ENCODE results near the gene CRTAP. TPM values are rescaled to one million over a fixed set of nuclear protein-coding genes. Genes with fewer than 3 reads are reported as not detected.
"Not testable (repeated sequence)": the region's sequence is repeated elsewhere in the genome, so short reads cannot be mapped to it uniquely, and the experiment has no call there.

CRTAP gene
- total RNA-seq, 2 donors from 2014 or later: 57.3 to 62.8 TPM

GRCh38 chr3:33153782-33154181 is 40.0 kb downstream of the CRTAP start:
- peaks cover 3% of the 10 kb centered on the region for H3K4me1 Mint-ChIP-seq
- no peaks in the 10 kb centered on the region for H3K36me3 Mint-ChIP-seq (ENCODE audit: low read depth)
- no peak for DNase-seq
- H3K9me3 ChIP-seq (ENCODE audit: control insufficient read depth, low read length, poor library complexity, severe bottlenecking): no peaks in the 10 kb centered on the region
- H3K4me3 Mint-ChIP-seq: no peak overlapping the region
- no peak for ATAC-seq
- no peak overlapping the region for H3K27ac Mint-ChIP-seq
- H3K27me3 Mint-ChIP-seq: peaks cover 52% of the 10 kb centered on the region

DNA sequence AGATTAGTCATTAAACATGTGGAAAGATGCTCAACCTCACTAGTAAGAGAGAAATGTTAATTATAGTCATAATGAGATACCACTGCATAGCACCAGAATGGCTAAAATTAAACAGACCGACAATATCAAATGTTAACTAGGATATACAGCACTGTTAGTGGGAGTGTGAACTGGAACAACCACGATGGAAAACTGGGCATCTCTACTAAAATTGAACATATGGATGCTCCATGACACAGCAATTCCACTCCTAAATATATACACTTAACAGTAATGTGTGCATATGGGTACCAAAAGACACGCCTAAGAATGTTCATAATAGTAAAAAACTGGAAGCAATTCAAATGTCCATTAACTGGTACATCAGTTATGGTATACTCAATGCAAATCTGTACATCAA is 41.5 kb downstream of the CRTAP start:
- Mint-ChIP-seq H3K4me3 (no peak overlapping the region), H3K27me3 (peaks cover 67% of the 10 kb centered on the region), H3K27ac (no peak overlapping the region), H3K36me3 (ENCODE audit: low read depth) (peaks cover 3% of the 10 kb centered on the region), H3K4me1 (no peaks in the 10 kb centered on the region)
- H3K9me3 ChIP-seq (ENCODE audit: control insufficient read depth, low read length, poor library complexity, severe bottlenecking): no peaks in the 10 kb centered on the region
- DNase-seq: no peak
- ATAC-seq: no peak

GRCh38 chr3:33159234-33159633 is 45.4 kb downstream of the CRTAP start:
- Mint-ChIP-seq H3K4me1 (no peaks in the 10 kb centered on the region), H3K27ac (no peak overlapping the region), H3K4me3 (no peak overlapping the region), H3K27me3 (peaks cover 61% of the 10 kb centered on the region), H3K36me3 (ENCODE audit: low read depth) (peaks cover 6% of the 10 kb centered on the region)
- H3K9me3 ChIP-seq (ENCODE audit: control insufficient read depth, low read length, poor library complexity, severe bottlenecking): no peaks in the 10 kb centered on the region
- DNase-seq (no peak), ATAC-seq (no peak)

DNA sequence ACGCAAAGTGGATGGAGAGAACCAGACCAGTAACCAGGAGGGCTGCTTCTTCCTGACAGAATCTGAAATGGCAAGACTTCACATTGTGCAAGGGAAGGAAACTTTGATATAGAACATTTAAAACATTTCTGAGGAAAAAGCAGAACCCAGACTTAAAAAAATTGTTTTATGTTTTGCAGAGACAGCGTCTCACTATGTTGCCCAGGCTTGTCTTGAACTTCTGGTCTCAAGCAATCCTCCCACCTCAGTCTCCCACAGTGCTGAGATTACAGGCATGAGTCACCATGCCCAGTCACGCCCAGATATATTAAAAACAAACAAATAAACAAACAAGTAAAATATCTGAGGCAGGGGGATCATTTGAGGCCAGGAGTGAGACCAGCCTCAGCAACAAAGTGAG is 46.2 kb downstream of the CRTAP start:
- H3K4me3 Mint-ChIP-seq: no peak overlapping the region
- peaks cover 6% of the 10 kb centered on the region for H3K36me3 Mint-ChIP-seq (ENCODE audit: low read depth)
- ATAC-seq: no peak
- H3K9me3 ChIP-seq (ENCODE audit: control insufficient read depth, low read length, poor library complexity, severe bottlenecking): no peaks in the 10 kb centered on the region
- no peak for DNase-seq
- H3K4me1 Mint-ChIP-seq: peaks cover 1% of the 10 kb centered on the region
- H3K27ac Mint-ChIP-seq: no peak overlapping the region
- H3K27me3 Mint-ChIP-seq: peaks cover 61% of the 10 kb centered on the region

- not testable (repeated sequence) for H3K9me3 ChIP-seq (ENCODE audit: control insufficient read depth, low read length, poor library complexity, severe bottlenecking); H3K27ac Mint-ChIP-seq; H3K36me3 Mint-ChIP-seq (ENCODE audit: low read depth); ATAC-seq; DNase-seq; H3K4me3 Mint-ChIP-seq; H3K4me1 Mint-ChIP-seq
- H3K27me3 Mint-ChIP-seq: peaks cover 39% of the 10 kb centered on the region
Measured at GRCh38 chr3:33162621-33163020, 48.8 kb downstream of the CRTAP start.

GRCh38 chr3:33165372-33165771 is 51.6 kb downstream of the CRTAP start:
- ATAC-seq: no peak
- no peaks in the 10 kb centered on the region for H3K9me3 ChIP-seq (ENCODE audit: control insufficient read depth, low read length, poor library complexity, severe bottlenecking)
- no peak overlapping the region for H3K4me3 Mint-ChIP-seq
- H3K36me3 Mint-ChIP-seq (ENCODE audit: low read depth): peaks cover 3% of the 10 kb centered on the region
- H3K27me3 Mint-ChIP-seq: peaks cover 12% of the 10 kb centered on the region
- H3K27ac Mint-ChIP-seq: no peak overlapping the region
- peaks cover 2% of the 10 kb centered on the region for H3K4me1 Mint-ChIP-seq
- DNase-seq: no peak

GRCh38 chr3:33166095-33166494 is 52.3 kb downstream of the CRTAP start:
- H3K4me3 Mint-ChIP-seq: no peak overlapping the region
- H3K9me3 ChIP-seq (ENCODE audit: control insufficient read depth, low read length, poor library complexity, severe bottlenecking): no peaks in the 10 kb centered on the region
- no peak for DNase-seq
- H3K27ac Mint-ChIP-seq: no peak overlapping the region
- peaks cover 5% of the 10 kb centered on the region for H3K27me3 Mint-ChIP-seq
- H3K36me3 Mint-ChIP-seq (ENCODE audit: low read depth): peaks cover 3% of the 10 kb centered on the region
- H3K4me1 Mint-ChIP-seq: peaks cover 2% of the 10 kb centered on the region
- ATAC-seq: no peak

DNA sequence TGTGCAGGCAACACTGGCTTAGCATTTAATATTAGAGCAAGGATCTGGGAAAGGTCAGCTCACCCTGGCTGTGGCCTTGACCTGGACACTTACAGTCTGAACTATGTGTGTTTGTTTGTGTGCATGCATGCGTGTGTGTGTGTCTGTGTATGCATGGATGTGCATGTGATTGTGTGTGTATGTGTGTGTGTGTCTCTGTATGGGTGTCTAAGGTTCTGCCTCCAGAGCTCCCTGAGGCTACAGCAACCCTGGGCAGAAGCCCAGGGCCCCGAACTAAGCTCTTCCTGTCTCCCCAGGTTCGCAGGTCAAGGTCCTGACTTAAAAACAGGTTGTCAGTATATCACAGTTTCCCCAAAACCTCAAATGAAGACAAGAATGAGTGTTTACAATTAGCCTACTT is 53.5 kb downstream of the CRTAP start:
- Mint-ChIP-seq H3K27me3 (no peaks in the 10 kb centered on the region), H3K27ac (no peak overlapping the region), H3K4me3 (no peak overlapping the region), H3K4me1 (peaks cover 7% of the 10 kb centered on the region), H3K36me3 (ENCODE audit: low read depth) (no peaks in the 10 kb centered on the region)
- no peak for DNase-seq
- ATAC-seq: no peak
- no peaks in the 10 kb centered on the region for H3K9me3 ChIP-seq (ENCODE audit: control insufficient read depth, low read length, poor library complexity, severe bottlenecking)

DNA sequence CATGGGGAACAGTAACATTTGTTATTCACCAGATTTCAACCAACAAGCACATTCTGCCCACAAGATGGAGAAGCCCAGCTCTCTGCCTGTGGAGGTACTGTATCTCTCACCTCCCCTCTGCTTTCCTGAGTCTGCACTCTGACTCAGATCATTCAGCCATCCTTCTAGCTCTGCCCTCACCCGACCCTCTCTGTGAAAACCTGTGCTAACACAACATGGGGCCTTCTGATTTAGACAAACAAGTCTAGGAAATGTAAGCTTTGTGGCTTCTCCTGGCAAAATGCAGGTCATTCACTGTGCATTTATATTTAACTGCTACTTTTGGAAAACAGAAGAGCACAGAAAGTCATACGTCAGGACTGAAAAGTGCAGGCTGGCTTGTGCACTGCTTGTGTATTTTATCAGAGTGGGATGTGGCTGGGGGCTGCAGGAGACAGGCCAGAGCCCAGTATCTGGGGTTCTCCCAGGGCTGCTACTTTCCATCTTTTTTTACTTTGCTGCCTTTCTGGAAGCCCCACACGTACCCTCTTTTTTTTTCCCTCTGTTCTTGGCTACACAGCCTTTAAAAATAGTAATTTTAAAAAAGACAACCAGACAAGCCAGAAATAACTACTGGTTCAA is 54.0 kb downstream of the CRTAP start:
- Mint-ChIP-seq H3K4me1 (peaks cover 7% of the 10 kb centered on the region), H3K27me3 (no peaks in the 10 kb centered on the region), H3K4me3 (no peak overlapping the region), H3K27ac (no peak overlapping the region), H3K36me3 (ENCODE audit: low read depth) (no peaks in the 10 kb centered on the region)
- no peaks in the 10 kb centered on the region for H3K9me3 ChIP-seq (ENCODE audit: control insufficient read depth, low read length, poor library complexity, severe bottlenecking)
- ATAC-seq (no peak), DNase-seq (no peak)

- Mint-ChIP-seq H3K36me3 (ENCODE audit: low read depth) (no peaks in the 10 kb centered on the region), H3K4me3 (no peak overlapping the region), H3K4me1 (peaks cover 5% of the 10 kb centered on the region), H3K27ac (no peak overlapping the region), H3K27me3 (no peaks in the 10 kb centered on the region)
- no peak for ATAC-seq
- H3K9me3 ChIP-seq (ENCODE audit: control insufficient read depth, low read length, poor library complexity, severe bottlenecking): no peaks in the 10 kb centered on the region
- DNase-seq: no peak
Measured at GRCh38 chr3:33170531-33170930, 56.7 kb downstream of the CRTAP start.

DNA sequence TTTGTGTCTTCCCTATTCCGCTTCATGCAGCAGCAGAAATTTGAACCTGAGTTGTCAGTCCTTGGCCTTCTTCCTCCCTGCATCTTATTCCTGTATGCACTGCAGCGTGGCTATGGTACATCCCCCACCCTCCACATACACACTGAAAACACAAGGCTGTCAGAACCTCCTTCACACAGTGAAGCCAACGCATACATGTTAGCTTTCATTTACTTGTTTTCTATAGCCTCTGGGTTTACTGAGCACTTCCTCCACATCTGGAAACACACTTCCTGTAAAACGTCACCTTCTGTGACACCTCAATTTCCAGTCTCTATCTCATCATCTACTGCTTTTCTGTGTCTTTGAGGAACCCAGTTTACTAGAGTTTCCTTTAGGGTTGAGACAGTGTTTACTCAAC is 57.8 kb downstream of the CRTAP start:
- DNase-seq: no peak
- H3K27ac Mint-ChIP-seq: no peak overlapping the region
- H3K36me3 Mint-ChIP-seq (ENCODE audit: low read depth): no peaks in the 10 kb centered on the region
- peaks cover 5% of the 10 kb centered on the region for H3K4me1 Mint-ChIP-seq
- no peaks in the 10 kb centered on the region for H3K9me3 ChIP-seq (ENCODE audit: control insufficient read depth, low read length, poor library complexity, severe bottlenecking)
- no peak overlapping the region for H3K4me3 Mint-ChIP-seq
- H3K27me3 Mint-ChIP-seq: no peaks in the 10 kb centered on the region
- peak; percentile 18 for ATAC-seq

DNA sequence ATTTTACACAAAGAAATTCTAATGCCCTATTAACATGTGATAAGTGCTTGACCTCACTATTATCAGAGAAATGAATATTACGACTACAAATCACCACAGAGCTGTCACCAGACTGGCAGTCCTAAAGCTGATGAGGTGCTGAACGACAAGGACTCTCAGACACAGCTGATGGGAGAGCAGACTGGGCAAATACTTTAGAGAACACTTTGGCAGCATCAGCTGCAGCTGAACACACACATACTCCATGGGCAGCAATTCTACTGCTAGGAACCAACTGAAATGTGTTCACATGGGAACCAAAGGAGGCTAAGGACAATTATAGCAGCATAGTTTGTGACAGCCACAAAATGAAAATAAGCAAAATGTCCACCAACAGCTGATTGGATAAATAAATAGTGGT is 59.3 kb downstream of the CRTAP start:
- Mint-ChIP-seq H3K4me3 (no peak overlapping the region), H3K27ac (no peak overlapping the region)
- no peak for ATAC-seq

DNA sequence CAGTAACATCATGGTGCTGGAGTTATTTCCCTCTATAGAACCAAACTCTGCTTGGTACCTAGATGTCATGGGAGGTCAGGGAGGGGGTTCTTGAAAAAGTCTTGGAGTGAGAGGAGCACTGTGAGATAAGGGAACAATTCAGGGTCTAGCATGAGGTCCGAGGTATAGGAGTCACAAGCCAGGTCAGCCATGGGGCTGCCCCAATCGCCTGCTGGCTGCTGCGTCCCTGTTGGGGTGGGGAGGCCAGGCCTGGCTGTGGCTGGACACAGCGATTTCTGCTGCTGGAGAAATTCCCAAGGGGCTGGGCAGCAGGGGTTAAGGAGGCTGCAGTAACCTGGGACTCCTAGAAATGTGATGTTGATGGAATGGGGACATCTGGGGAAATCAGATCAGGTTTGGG is 59.9 kb downstream of the CRTAP start:
- ATAC-seq (no peak), DNase-seq (no peak)
- Mint-ChIP-seq H3K27ac (no peak overlapping the region), H3K4me1 (peaks cover 5% of the 10 kb centered on the region), H3K4me3 (no peak overlapping the region), H3K36me3 (ENCODE audit: low read depth) (no peaks in the 10 kb centered on the region), H3K27me3 (no peaks in the 10 kb centered on the region)
- no peaks in the 10 kb centered on the region for H3K9me3 ChIP-seq (ENCODE audit: control insufficient read depth, low read length, poor library complexity, severe bottlenecking)

More for the DNA sequence above, 59.3 kb downstream of the CRTAP start:
- no peaks in the 10 kb centered on the region for H3K9me3 ChIP-seq (ENCODE audit: control insufficient read depth, low read length, poor library complexity, severe bottlenecking)
- Mint-ChIP-seq H3K27me3 (no peaks in the 10 kb centered on the region), H3K36me3 (ENCODE audit: low read depth) (no peaks in the 10 kb centered on the region), H3K4me1 (peaks cover 5% of the 10 kb centered on the region)
- no peak for DNase-seq

GRCh38 chr3:33174095-33174494 is 60.3 kb downstream of the CRTAP start:
- DNase-seq: no peak

More at GRCh38 chr3:33174095-33174494, 60.3 kb downstream of the CRTAP start:
- no peak for ATAC-seq
- Mint-ChIP-seq H3K27me3 (no peaks in the 10 kb centered on the region), H3K4me3 (no peak overlapping the region), H3K36me3 (ENCODE audit: low read depth) (no peaks in the 10 kb centered on the region), H3K4me1 (peaks cover 5% of the 10 kb centered on the region), H3K27ac (no peak overlapping the region)
- no peaks in the 10 kb centered on the region for H3K9me3 ChIP-seq (ENCODE audit: control insufficient read depth, low read length, poor library complexity, severe bottlenecking)
